Urinary bladder (tissue), 4 donors: Measurements from ENCODE around the gene CHRNA10. TPM values are rescaled to one million over a fixed set of nuclear protein-coding genes. Genes with fewer than 3 reads are reported as not detected.

Experiments
- DNase-seq: peaks from one replicate; pipeline ENCODE4 v3.0.0-alpha.2; 2015; ENCODE audit errors: extremely low spot score
- H3K27ac ChIP-seq: one replicate; pipeline ENCODE4 v1.5.1; 2013; ENCODE audit warnings: low read depth, mild to moderate bottlenecking, moderate library complexity
- H3K36me3 ChIP-seq: one replicate; pipeline ENCODE4 v1.6.1; 2013; ENCODE audit warnings: mild to moderate bottlenecking, moderate library complexity; ENCODE audit not compliant: insufficient read depth
- H3K4me1 ChIP-seq: one replicate; pipeline ENCODE4 v1.6.1; 2013; ENCODE audit warnings: mild to moderate bottlenecking, moderate library complexity; ENCODE audit not compliant: insufficient read depth
- H3K4me3 ChIP-seq: one replicate; pipeline ENCODE4 v1.5.1; 2013; ENCODE audit warnings: low read depth, low read length
- WGBS: extraction: QIAGEN DNeasy Blood & Tissue Kit; methylation state at CpG from one replicate; pipeline ENCODE4 v1.1.7; 2013; 5-methylcytosine and 5-hydroxymethylcytosine counted together
- polyA plus RNA-seq: library from polyadenylated mRNA; stranded (reverse); fragments of 200-250 nt; gene quantifications from one replicate; pipeline ENCODE4 v1.2.3, GENCODE V29; 2013
- total RNA-seq: library from RNA; depleted of rRNA; stranded (reverse); fragments of >200 nt; gene quantifications from one replicate; pipeline ENCODE4 v1.2.3, GENCODE V29; 2014
- donor health status: healthy with polysubstance abuse.
- donor health status: healthy.

The CHRNA10 gene
- total and polyA plus RNA-seq, 2 donors: 0.48 to 0.68 TPM

- H3K36me3 ChIP-seq: no peaks in the 10 kb centered on the region
- DNase-seq: no peak
- no peak overlapping the region for H3K4me3 ChIP-seq
- H3K27ac ChIP-seq: no peak overlapping the region
- no peaks in the 10 kb centered on the region for H3K4me1 ChIP-seq
- 93% methylated on average over 15 of the region's 15 CpGs for WGBS
These were observed 35.4 kb downstream of the CHRNA10 start for GRCh38 chr11:3635641-3636375.

- Histone ChIP-seq H3K36me3 (no peaks in the 10 kb centered on the region), H3K27ac (no peak overlapping the region), H3K4me3 (no peak overlapping the region), H3K4me1 (no peaks in the 10 kb centered on the region)
- DNase-seq: no peak
- WGBS: 95% methylated on average over 5 of the region's 5 CpGs
These were observed 39.0 kb downstream of the CHRNA10 start for GRCh38 chr11:3632070-3632660.

- DNase-seq: no peak
- Histone ChIP-seq H3K36me3 (no peaks in the 10 kb centered on the region), H3K4me1 (no peaks in the 10 kb centered on the region), H3K4me3 (no peak overlapping the region), H3K27ac (no peak overlapping the region)
- WGBS: 82% methylated on average over 4 of the region's 4 CpGs
These were observed 39.9 kb downstream of the CHRNA10 start for GRCh38 chr11:3631331-3631730.

- Histone ChIP-seq H3K36me3 (no peaks in the 10 kb centered on the region), H3K4me1 (no peaks in the 10 kb centered on the region), H3K27ac (no peak overlapping the region), H3K4me3 (no peak overlapping the region)
- 98% methylated on average over 1 of the region's 1 CpG for WGBS
- DNase-seq: no peak
These were observed 43.9 kb downstream of the CHRNA10 start for GRCh38 chr11:3627291-3627690.

DNA sequence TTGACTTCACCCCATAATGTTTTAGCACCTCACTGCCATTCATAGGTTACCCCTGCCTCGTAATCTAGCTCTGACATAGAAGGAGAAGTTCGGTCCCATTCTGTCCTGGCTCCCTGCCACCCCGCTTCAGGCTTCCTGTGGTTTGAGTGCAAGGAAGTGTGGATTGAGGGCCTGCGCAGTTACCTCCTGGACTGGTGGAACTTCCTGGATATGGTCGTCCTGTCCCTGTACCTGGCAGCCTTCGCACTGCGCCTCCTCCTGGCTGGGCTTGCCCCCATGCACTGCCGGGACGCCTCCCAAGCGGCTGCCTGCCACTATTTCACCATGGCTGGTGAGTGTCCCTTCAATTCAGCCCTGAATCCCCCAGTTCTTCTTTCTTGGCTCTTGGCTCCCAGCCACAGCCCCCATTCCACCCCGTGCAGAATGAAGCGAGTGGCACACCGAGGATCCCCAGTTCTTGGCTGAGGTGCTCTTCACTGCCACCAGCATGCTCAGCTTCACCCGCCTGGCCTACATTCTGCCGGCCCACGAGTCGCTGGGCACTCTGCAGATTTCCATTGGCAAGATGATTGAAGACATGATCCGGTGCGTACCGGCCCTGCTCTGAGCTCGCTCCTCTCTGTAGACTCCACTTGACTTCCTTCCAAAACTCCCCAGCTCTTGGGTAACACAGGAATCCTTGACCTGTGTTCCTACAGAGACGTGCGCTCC, 44.8 kb downstream of the CHRNA10 start:
- Histone ChIP-seq H3K4me3 (no peak overlapping the region), H3K36me3 (no peaks in the 10 kb centered on the region), H3K27ac (no peak overlapping the region), H3K4me1 (no peaks in the 10 kb centered on the region)
- DNase-seq: no peak
- WGBS: 85% methylated on average over 23 of the region's 23 CpGs

GRCh38 chr11:3623767-3624458, 47.3 kb downstream of the CHRNA10 start:
- no peak for DNase-seq
- Histone ChIP-seq H3K4me3 (no peak overlapping the region), H3K4me1 (no peaks in the 10 kb centered on the region), H3K27ac (no peak overlapping the region), H3K36me3 (no peaks in the 10 kb centered on the region)
- WGBS: 74% methylated on average over 8 of the region's 8 CpGs

DNA sequence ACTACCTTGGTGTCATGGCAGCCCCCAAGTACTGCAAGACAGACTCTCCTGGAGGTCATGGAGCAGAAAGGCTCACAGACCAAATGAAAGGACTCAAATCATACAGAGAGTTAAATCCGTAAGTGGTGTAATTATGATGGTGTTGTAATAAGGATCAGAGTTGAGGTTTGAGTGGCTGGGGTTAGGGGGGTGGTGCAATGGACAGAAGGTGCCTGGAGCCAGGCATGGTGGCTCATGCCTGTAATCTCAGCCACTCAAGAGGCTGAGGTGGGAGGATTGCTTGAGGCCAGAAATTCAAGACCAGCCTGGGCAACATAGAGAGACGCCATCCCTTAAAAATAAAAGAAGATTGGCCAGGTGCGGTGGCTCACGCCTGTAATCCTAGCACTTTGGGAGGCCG, 48.1 kb downstream of the CHRNA10 start:
- no peak overlapping the region for H3K27ac ChIP-seq
- no peaks in the 10 kb centered on the region for H3K36me3 ChIP-seq
- no peak overlapping the region for H3K4me3 ChIP-seq
- no peaks in the 10 kb centered on the region for H3K4me1 ChIP-seq
- 93% methylated on average over 5 of the region's 5 CpGs for WGBS
- DNase-seq: no peak

GRCh38 chr11:3622521-3622920, 48.7 kb downstream of the CHRNA10 start:
- Histone ChIP-seq H3K27ac (no peak overlapping the region), H3K4me1 (no peaks in the 10 kb centered on the region), H3K36me3 (no peaks in the 10 kb centered on the region), H3K4me3 (no peak overlapping the region)
- DNase-seq: no peak
- 76% methylated on average over 4 of the region's 4 CpGs for WGBS

DNA sequence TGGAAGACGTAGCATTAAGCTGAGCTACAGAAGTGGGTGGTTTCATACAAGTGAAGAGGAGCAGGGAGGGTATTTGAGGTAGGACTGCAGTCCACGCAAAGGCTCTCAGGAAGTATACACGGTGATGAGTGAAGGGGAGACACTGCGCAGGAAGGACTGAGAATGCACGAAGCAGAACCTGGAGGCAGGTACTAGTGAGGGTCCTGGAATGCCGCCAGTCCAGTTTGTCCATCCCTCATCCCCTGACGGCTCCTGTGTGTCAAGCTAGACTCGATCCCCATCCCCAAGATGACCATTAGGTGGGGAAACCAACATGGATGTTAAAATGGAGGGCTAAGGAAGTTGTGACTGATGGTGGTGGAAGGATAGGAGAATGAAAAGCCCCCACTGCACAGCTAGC, 53.2 kb downstream of the CHRNA10 start:
- 81% methylated on average over 8 of the region's 8 CpGs for WGBS
- no peaks in the 10 kb centered on the region for H3K4me1 ChIP-seq
- no peak overlapping the region for H3K27ac ChIP-seq
- H3K36me3 ChIP-seq: no peaks in the 10 kb centered on the region
- no peak for DNase-seq
- H3K4me3 ChIP-seq: no peak overlapping the region

DNA sequence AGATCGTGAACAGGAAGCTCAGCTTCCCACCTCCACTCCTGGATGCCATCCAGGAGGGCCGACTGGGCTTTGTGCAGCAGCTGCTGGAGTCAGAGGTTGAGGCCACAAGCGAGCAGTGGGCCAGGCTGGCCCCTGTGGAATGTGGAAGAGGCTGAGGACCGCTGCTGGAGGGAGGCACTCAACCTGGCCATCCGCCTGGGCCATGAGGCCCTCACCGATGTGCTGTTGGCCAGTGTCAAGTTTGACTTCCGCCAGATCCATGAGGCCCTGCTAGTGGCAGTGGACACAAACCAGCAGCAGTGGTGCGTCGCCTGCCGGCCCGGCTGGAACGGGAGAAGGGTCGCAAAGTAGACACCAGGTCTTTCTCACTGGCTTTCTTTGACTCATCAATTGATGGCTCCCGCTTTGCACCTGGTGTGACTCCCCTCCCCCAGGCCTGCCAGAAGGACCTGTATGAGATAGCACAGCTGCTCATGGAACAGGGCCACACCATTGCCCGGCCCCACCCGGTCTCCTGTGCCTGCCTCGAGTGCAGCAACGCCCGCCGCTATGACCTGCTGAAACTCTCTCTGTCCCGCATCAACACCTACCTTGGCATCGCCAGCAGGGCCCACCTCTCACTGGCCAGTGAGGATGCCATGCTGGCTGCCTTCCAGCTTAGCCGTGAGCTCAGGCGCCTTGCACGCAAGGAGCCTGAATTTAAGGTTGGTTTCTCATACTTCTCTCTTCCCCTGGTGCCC, 54.3 kb downstream of the CHRNA10 start:
- no peak for DNase-seq
- H3K27ac ChIP-seq: no peak overlapping the region
- 73% methylated on average over 25 of the region's 25 CpGs for WGBS
- H3K4me3 ChIP-seq: no peak overlapping the region
- H3K4me1 ChIP-seq: no peaks in the 10 kb centered on the region
- no peaks in the 10 kb centered on the region for H3K36me3 ChIP-seq

DNA sequence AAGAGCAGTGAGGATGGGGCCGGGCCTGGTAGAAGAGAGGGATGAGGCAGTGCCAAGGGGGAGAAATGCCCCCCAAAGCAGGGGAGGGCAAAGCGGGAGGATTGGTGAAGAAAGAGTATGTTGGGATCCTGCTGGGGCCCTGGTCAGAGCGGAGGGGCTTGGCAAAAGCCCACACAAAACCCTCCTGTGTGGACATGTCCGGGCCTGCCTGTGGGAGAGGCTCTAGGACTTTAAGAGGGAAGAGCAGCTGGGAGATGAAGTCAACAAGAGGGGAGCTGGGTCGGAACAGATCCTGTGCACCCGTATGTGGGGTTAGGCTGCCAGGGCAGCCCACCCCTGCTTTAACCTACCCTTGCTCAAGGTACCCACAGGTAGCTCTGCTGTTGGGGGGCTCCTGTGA, 55.2 kb downstream of the CHRNA10 start:
- H3K4me3 ChIP-seq: no peak overlapping the region
- WGBS: 77% methylated on average over 6 of the region's 6 CpGs
- H3K4me1 ChIP-seq: no peaks in the 10 kb centered on the region
- no peaks in the 10 kb centered on the region for H3K36me3 ChIP-seq
- H3K27ac ChIP-seq: no peak overlapping the region
- no peak for DNase-seq
